Measurements from ENCODE around the gene GNAQ.

GNAQ gene

GRCh38 chr9:77809552-77809951 lies 222.1 kb downstream of the GNAQ start:
- no peak for TF ChIP-seq SIN3A (IDR thresholded peaks at IDR 0.05; ENCODE audit: borderline replicate concordance, insufficient read depth, low read length)

GRCh38 chr9:77808751-77809081 lies 222.9 kb downstream of the GNAQ start:
- TF ChIP-seq SIN3A (IDR thresholded peaks at IDR 0.05; ENCODE audit: borderline replicate concordance, insufficient read depth, low read length) (no peak), POLR2AphosphoS5 (IDR thresholded peaks at IDR 0.05; ENCODE audit: low read depth, low read length) (no peak), TAF1 (IDR thresholded peaks at IDR 0.05; ENCODE audit: borderline replicate concordance, insufficient read depth, low read length) (no peak), REST (IDR thresholded peaks at IDR 0.05; ENCODE audit: insufficient read depth in 1 of 2, low read depth in 2 of 2, low read length in 2 of 2) (no peak), FOXP2 (optimal IDR thresholded peaks at IDR 0.05; ENCODE audit: borderline replicate concordance, extremely low read depth, extremely low read length, insufficient read depth) (no peak)

- no peak for TF ChIP-seq TAF1 (IDR thresholded peaks at IDR 0.05; ENCODE audit: borderline replicate concordance, insufficient read depth, low read length)
- TF ChIP-seq FOXP2 (optimal IDR thresholded peaks at IDR 0.05; ENCODE audit: borderline replicate concordance, extremely low read depth, extremely low read length, insufficient read depth), result no peak
- no peak for TF ChIP-seq POLR2AphosphoS5 (IDR thresholded peaks at IDR 0.05; ENCODE audit: low read depth, low read length)
- no peak for TF ChIP-seq REST (IDR thresholded peaks at IDR 0.05; ENCODE audit: insufficient read depth in 1 of 2, low read depth in 2 of 2, low read length in 2 of 2)
- no peak for TF ChIP-seq SIN3A (IDR thresholded peaks at IDR 0.05; ENCODE audit: borderline replicate concordance, insufficient read depth, low read length)
Measured at GRCh38 chr9:77807846-77808750, 223.5 kb downstream of the GNAQ start.

- TF ChIP-seq SIN3A (IDR thresholded peaks at IDR 0.05; ENCODE audit: borderline replicate concordance, insufficient read depth, low read length) (no peak), TAF1 (IDR thresholded peaks at IDR 0.05; ENCODE audit: borderline replicate concordance, insufficient read depth, low read length) (no peak), REST (IDR thresholded peaks at IDR 0.05; ENCODE audit: insufficient read depth in 1 of 2, low read depth in 2 of 2, low read length in 2 of 2) (no peak), FOXP2 (optimal IDR thresholded peaks at IDR 0.05; ENCODE audit: borderline replicate concordance, extremely low read depth, extremely low read length, insufficient read depth) (no peak)
Measured at GRCh38 chr9:77807281-77807683, 224.3 kb downstream of the GNAQ start.

GRCh38 chr9:77806741-77807140 lies 224.9 kb downstream of the GNAQ start:
- TF ChIP-seq REST (IDR thresholded peaks at IDR 0.05; ENCODE audit: insufficient read depth in 1 of 2, low read depth in 2 of 2, low read length in 2 of 2), result no peak
- TF ChIP-seq TAF1 (IDR thresholded peaks at IDR 0.05; ENCODE audit: borderline replicate concordance, insufficient read depth, low read length), result no peak
- TF ChIP-seq SIN3A (IDR thresholded peaks at IDR 0.05; ENCODE audit: borderline replicate concordance, insufficient read depth, low read length), result no peak
- TF ChIP-seq FOXP2 (optimal IDR thresholded peaks at IDR 0.05; ENCODE audit: borderline replicate concordance, extremely low read depth, extremely low read length, insufficient read depth), result no peak
- TF ChIP-seq POLR2AphosphoS5 (IDR thresholded peaks at IDR 0.05; ENCODE audit: low read depth, low read length), result no peak

Data from PFSK-1 (cell line).